MCF 10A (cell line): ENCODE data around the gene CSNK2A1. TPM values are rescaled to one million over a fixed set of nuclear protein-coding genes. Genes with fewer than 3 reads are reported as not detected.
"Not testable (repeated sequence)": the region's sequence is repeated elsewhere in the genome, so short reads cannot be mapped to it uniquely, and the experiment has no call there.

Source experiments
- BruUV-seq: library from RNA; stranded (reverse); fragments of 400-500 nt; replicated peaks from 2 replicates; lab custom pipeline; 2021; lab: Mats Ljungman, UMichigan
- CTCF ChIA-PET: fragments of 300-600 bp; sonication (Branson Sonifier 250); formaldehyde crosslinking; extraction: SDS; loops from one replicate; lab custom pipeline; 2021; ENCODE audit warnings: antibody characterized with exemption, inconsistent platforms; lab: Yijun Ruan, JAX
- POLR2A ChIA-PET: fragments of 300-600, 350-650 bp; sonication (Branson Sonifier 250); formaldehyde crosslinking; extraction: SDS; loops from one replicate; lab custom pipeline; 2020; ENCODE audit warnings: antibody characterized with exemption, inconsistent platforms; lab: Yijun Ruan, JAX
- DNase-seq: peaks from one replicate; pipeline ENCODE4 v3.0.0-alpha.2; 2018; ENCODE audit not compliant: unreplicated experiment
- H3K27ac Mint-ChIP-seq: one replicate; pipeline ENCODE4 v1.8.0; 2022; ENCODE audit warnings: mild to moderate bottlenecking, low read depth, mixed read lengths; ENCODE audit not compliant: unreplicated experiment
- H3K27me3 Mint-ChIP-seq: one replicate; pipeline ENCODE4 v1.8.0; 2022; ENCODE audit warnings: mixed read lengths; ENCODE audit not compliant: insufficient read depth, unreplicated experiment
- H3K36me3 Mint-ChIP-seq: one replicate; pipeline ENCODE4 v1.8.0; 2022; ENCODE audit warnings: mild to moderate bottlenecking, moderate library complexity, mixed read lengths; ENCODE audit not compliant: insufficient read depth, unreplicated experiment
- H3K4me1 Mint-ChIP-seq: one replicate; pipeline ENCODE4 v1.8.0; 2022; ENCODE audit warnings: mixed read lengths; ENCODE audit not compliant: insufficient read depth, unreplicated experiment
- H3K4me3 Mint-ChIP-seq: one replicate; pipeline ENCODE4 v1.8.0; 2022; ENCODE audit warnings: mild to moderate bottlenecking, moderate library complexity, mixed read lengths; ENCODE audit not compliant: unreplicated experiment
- H3K9me3 Mint-ChIP-seq: one replicate; pipeline ENCODE4 v1.8.0; 2022; ENCODE audit warnings: mixed read lengths; ENCODE audit not compliant: unreplicated experiment
- CTCF ChIP-seq: fragments of 200-600 bp; IDR thresholded peaks from one replicate; pipeline ENCODE4 v1.8.0; 2022; ENCODE audit warnings: antibody characterized with exemption, mild to moderate bottlenecking; ENCODE audit not compliant: unreplicated experiment
- intact Hi-C: fragments of 100-400 bp; cut with micrococcal nuclease; formaldehyde crosslinking; loops from 2 replicates; pipeline ENCODE4 v1.14.1; 2022
- total RNA-seq: library from RNA; stranded (reverse); gene quantifications from 2 replicates; pipeline ENCODE4 v1.2.3, GENCODE V29; 2022

The CSNK2A1 gene
- total RNA-seq, 1 experiment from 2014 or later = 271 TPM

GRCh38 chr20:582204-582603, 38.6 kb upstream of the CSNK2A1 start:
- Mint-ChIP-seq H3K4me1 (no peaks in the 10 kb centered on the region), H3K27ac (no peak overlapping the region), H3K27me3 (peaks cover 16% of the 10 kb centered on the region), H3K4me3 (no peak overlapping the region), H3K9me3 (no peaks in the 10 kb centered on the region), H3K36me3 (no peaks in the 10 kb centered on the region)
- CTCF ChIA-PET = interaction anchor here (1.1 to 1.4 kb wide), 3 partner anchors 10 to 157 kb away, joined by 3 to 9 read pairs (median 4); no protein-coding TSS in a partner anchor
- TF ChIP-seq CTCF = no peak
- intact Hi-C loops = no loop called here
- BruUV-seq = no TSS peak
- POLR2A ChIA-PET = interaction anchor here (1.2 kb wide), 1 partner anchor 63 kb away, joined by 4 read pairs; no protein-coding TSS in a partner anchor
- no peak for DNase-seq

DNA sequence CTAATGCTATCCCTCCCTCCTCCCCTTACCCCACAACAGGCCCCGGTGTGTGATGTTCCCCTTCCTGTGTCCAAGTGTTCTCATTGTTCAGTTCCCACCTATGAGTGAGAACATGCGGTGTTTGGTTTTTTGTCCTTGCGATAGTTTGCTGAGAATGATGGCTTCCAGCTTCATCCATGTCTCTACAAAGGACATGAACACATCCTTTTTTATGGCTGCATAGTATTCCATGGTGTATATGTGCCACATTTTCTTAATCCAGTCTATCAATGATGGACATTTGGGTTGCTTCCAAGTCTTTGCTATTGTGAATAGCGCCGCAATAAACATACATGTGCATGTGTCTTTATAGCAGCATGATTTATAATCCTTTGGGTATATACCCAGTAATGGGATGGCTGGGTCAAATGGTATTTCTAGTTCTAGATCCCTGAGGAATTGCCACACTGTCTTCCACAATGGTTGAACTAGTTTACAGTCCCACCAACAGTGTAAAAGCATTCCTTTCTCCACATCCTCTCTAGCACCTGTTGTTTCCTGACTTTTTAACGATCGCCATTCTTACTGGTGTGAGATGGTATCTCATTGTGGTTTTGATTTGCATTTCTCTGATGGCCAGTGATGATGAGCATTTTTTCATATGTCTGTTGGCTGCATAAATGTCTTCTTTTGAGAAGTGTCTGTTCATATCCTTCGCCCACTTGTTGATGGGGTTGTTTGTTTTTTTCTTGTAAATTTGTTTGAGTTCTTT, 35.5 kb upstream of the CSNK2A1 start:
- H3K27ac Mint-ChIP-seq, H3K9me3 Mint-ChIP-seq, H3K4me1 Mint-ChIP-seq, intact Hi-C loops, DNase-seq, POLR2A ChIA-PET, H3K4me3 Mint-ChIP-seq, BruUV-seq, H3K36me3 Mint-ChIP-seq: not testable (repeated sequence)
- peaks cover 13% of the 10 kb centered on the region for H3K27me3 Mint-ChIP-seq
- CTCF ChIA-PET = interaction anchor here (0.8 to 2.4 kb wide), 3 partner anchors 9 to 160 kb away, joined by 3 to 16 read pairs (median 3); no protein-coding TSS in a partner anchor

DNA sequence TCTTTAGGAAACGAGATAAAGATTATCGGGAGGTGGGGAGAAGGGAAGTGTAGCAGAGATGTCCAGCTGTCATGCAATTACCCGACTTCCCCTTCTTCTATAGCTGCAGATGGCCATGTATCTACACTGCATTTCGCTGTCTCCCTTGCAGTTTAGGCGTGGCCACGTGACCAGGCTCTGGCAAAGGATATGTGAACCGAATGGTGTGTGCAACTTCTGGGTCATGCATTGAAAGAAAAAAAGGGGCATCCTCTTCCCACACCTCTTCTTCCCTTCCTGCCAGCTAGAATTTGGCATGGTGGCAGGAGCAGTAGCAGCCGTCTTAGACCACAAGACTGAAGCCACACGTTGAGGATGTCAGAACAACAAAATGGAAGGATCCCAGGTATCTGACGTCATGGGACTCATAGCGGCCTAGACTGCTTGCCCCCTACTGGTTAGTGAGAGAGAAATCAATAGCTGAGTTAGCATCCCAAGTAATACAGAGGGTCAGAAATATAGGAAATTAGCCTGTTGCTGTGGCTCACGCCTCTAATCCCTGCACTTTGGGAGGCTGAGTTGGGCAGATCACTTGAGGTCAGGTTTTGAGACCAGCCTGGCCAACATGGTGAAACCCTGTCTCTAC, 33.7 kb upstream of the CSNK2A1 start:
- BruUV-seq = no TSS peak
- peak; percentile 28 for DNase-seq
- Mint-ChIP-seq H3K9me3 (no peaks in the 10 kb centered on the region), H3K4me3 (no peak overlapping the region), H3K27me3 (peaks cover 31% of the 10 kb centered on the region), H3K36me3 (no peaks in the 10 kb centered on the region), H3K27ac (no peak overlapping the region), H3K4me1 (peaks cover 5% of the 10 kb centered on the region)
- ChIA-PET POLR2A (interaction anchor here (0.8 kb wide), 1 partner anchor 33 kb away, joined by 4 read pairs; the partner anchor contains the start of gene CSNK2A1), CTCF (interaction anchor here (0.7 to 2.3 kb wide), 10 partner anchors 11 to 379 kb away, joined by 3 to 6 read pairs (median 4); no protein-coding TSS in a partner anchor)
- intact Hi-C loops = no loop called here
- no peak for TF ChIP-seq CTCF

GRCh38 chr20:576156-576555, 32.6 kb upstream of the CSNK2A1 start:
- DNase-seq = no peak
- H3K27me3 Mint-ChIP-seq = peaks cover 41% of the 10 kb centered on the region
- ChIA-PET CTCF (interaction anchor here (0.6 to 2.3 kb wide), 6 partner anchors 12 to 36 kb away, joined by 3 to 7 read pairs (median 4); no protein-coding TSS in a partner anchor), POLR2A (interaction anchor here (1.0 kb wide), 1 partner anchor 25 kb away, joined by 3 read pairs; no protein-coding TSS in a partner anchor)
- no peaks in the 10 kb centered on the region for H3K36me3 Mint-ChIP-seq
- H3K9me3 Mint-ChIP-seq = no peaks in the 10 kb centered on the region
- no peak for TF ChIP-seq CTCF
- peaks cover 12% of the 10 kb centered on the region for H3K4me1 Mint-ChIP-seq
- BruUV-seq = no TSS peak
- no peak overlapping the region for H3K27ac Mint-ChIP-seq
- H3K4me3 Mint-ChIP-seq = no peak overlapping the region
- intact Hi-C loops = no loop called here
